ENCODE measurements around the gene ZNF778. TPM values are rescaled to one million over a fixed set of nuclear protein-coding genes. Genes with fewer than 3 reads are reported as not detected.

Gene ZNF778
- total and polyA plus RNA-seq, 2 of the 8 experiments (the other 6 are each of a cell fraction or from before 2014, with no cell fraction given), result 9.5 to 21.9 TPM

DNA sequence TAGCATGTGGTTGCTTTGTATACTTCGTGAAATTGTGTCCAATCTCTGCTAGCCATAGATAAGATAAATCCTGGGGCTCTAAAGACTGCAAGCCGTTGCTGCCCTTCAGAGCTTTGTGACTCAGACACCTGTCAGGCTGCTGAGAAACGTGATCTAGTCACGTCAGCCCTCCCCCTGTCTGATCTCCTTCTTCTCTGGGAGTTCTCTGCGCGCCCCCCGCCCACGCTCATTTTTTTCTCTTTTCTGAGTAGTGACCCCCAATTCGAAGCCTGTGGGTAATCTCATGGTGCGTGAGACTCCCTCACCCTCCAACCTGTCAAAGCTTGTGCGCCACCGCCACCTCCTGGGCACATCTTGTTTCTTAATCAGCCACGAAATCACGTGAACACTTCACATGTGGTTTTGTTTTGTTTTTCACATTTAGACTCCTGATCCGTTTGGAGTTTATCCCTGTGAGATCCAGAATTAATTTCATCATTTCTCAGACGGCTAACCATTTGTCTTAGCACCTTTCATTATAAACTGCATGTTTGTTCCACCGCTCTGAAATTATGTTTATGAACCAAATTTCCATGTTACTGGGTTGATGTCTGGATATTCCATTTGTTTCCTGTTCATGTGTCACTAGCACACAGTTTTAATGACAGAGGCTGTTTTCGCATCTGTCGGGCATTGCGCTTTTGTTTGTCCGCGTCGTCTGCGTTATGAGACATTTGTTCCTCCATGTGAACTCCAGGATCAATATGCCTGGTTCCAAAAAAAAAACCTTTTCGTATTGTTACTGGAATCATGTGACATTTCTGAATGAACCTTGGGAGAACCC is 977 bp upstream of the ZNF778 start (continued):
- TF ChIP-seq CHD1 (IDR thresholded peaks at IDR 0.05; ENCODE audit: low read depth, low read length) (no peak), RFX5 (IDR thresholded peaks at IDR 0.05; ENCODE audit: borderline replicate concordance, low read depth, low read length) (no peak), CHD2 (IDR thresholded peaks at IDR 0.05; ENCODE audit: low read length) (no peak), KDM1A (IDR thresholded peaks at IDR 0.05; ENCODE audit: borderline replicate concordance, low read length) (no peak), JUN (IDR thresholded peaks at IDR 0.05; ENCODE audit: low read depth, low read length) (no peak), MAX (IDR thresholded peaks at IDR 0.05) (peak; percentile 85), SIRT6 (IDR thresholded peaks at IDR 0.05; ENCODE audit: low read length) (no peak), EP300 (IDR thresholded peaks at IDR 0.05; ENCODE audit: borderline replicate concordance in 1 of 2, low read depth in 2 of 2, low read length in 2 of 2) (no peak)
- TF ChIP-seq, protein P1, sequence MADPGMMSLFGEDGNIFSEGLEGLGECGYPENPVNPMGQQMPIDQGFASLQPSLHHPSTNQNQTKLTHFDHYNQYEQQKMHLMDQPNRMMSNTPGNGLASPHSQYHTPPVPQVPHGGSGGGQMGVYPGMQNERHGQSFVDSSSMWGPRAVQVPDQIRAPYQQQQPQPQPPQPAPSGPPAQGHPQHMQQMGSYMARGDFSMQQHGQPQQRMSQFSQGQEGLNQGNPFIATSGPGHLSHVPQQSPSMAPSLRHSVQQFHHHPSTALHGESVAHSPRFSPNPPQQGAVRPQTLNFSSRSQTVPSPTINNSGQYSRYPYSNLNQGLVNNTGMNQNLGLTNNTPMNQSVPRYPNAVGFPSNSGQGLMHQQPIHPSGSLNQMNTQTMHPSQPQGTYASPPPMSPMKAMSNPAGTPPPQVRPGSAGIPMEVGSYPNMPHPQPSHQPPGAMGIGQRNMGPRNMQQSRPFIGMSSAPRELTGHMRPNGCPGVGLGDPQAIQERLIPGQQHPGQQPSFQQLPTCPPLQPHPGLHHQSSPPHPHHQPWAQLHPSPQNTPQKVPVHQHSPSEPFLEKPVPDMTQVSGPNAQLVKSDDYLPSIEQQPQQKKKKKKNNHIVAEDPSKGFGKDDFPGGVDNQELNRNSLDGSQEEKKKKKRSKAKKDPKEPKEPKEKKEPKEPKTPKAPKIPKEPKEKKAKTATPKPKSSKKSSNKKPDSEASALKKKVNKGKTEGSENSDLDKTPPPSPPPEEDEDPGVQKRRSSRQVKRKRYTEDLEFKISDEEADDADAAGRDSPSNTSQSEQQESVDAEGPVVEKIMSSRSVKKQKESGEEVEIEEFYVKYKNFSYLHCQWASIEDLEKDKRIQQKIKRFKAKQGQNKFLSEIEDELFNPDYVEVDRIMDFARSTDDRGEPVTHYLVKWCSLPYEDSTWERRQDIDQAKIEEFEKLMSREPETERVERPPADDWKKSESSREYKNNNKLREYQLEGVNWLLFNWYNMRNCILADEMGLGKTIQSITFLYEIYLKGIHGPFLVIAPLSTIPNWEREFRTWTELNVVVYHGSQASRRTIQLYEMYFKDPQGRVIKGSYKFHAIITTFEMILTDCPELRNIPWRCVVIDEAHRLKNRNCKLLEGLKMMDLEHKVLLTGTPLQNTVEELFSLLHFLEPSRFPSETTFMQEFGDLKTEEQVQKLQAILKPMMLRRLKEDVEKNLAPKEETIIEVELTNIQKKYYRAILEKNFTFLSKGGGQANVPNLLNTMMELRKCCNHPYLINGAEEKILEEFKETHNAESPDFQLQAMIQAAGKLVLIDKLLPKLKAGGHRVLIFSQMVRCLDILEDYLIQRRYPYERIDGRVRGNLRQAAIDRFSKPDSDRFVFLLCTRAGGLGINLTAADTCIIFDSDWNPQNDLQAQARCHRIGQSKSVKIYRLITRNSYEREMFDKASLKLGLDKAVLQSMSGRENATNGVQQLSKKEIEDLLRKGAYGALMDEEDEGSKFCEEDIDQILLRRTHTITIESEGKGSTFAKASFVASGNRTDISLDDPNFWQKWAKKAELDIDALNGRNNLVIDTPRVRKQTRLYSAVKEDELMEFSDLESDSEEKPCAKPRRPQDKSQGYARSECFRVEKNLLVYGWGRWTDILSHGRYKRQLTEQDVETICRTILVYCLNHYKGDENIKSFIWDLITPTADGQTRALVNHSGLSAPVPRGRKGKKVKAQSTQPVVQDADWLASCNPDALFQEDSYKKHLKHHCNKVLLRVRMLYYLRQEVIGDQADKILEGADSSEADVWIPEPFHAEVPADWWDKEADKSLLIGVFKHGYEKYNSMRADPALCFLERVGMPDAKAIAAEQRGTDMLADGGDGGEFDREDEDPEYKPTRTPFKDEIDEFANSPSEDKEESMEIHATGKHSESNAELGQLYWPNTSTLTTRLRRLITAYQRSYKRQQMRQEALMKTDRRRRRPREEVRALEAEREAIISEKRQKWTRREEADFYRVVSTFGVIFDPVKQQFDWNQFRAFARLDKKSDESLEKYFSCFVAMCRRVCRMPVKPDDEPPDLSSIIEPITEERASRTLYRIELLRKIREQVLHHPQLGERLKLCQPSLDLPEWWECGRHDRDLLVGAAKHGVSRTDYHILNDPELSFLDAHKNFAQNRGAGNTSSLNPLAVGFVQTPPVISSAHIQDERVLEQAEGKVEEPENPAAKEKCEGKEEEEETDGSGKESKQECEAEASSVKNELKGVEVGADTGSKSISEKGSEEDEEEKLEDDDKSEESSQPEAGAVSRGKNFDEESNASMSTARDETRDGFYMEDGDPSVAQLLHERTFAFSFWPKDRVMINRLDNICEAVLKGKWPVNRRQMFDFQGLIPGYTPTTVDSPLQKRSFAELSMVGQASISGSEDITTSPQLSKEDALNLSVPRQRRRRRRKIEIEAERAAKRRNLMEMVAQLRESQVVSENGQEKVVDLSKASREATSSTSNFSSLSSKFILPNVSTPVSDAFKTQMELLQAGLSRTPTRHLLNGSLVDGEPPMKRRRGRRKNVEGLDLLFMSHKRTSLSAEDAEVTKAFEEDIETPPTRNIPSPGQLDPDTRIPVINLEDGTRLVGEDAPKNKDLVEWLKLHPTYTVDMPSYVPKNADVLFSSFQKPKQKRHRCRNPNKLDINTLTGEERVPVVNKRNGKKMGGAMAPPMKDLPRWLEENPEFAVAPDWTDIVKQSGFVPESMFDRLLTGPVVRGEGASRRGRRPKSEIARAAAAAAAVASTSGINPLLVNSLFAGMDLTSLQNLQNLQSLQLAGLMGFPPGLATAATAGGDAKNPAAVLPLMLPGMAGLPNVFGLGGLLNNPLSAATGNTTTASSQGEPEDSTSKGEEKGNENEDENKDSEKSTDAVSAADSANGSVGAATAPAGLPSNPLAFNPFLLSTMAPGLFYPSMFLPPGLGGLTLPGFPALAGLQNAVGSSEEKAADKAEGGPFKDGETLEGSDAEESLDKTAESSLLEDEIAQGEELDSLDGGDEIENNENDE (IDR thresholded peaks at IDR 0.05; ENCODE audit: insufficient replicate concordance, low read length), result no peak
